Activated CD4-positive, alpha-beta T cell treated with anti-CD3 and anti-CD28 coated beads for 1 hour (primary cell): Measurements from ENCODE around the gene ACOT6.
"Not testable (repeated sequence)": the region's sequence is repeated elsewhere in the genome, so short reads cannot be mapped to it uniquely, and the experiment has no call there.

Experiments used
- DNase-seq: peaks from one replicate; pipeline ENCODE4 v3.0.0-alpha.2; 2020

Gene ACOT6

GRCh38 chr14:73602994-73603393 lies 9.3 kb upstream of the ACOT6 start:
- no peak for DNase-seq

- DNase-seq = no peak
Observed at GRCh38 chr14:73606271-73606670, 6.0 kb upstream of the ACOT6 start.

GRCh38 chr14:73607241-73607640 lies 5.1 kb upstream of the ACOT6 start:
- no peak for DNase-seq

- no peak for DNase-seq
Observed at GRCh38 chr14:73610687-73611086, 1.6 kb upstream of the ACOT6 start.

GRCh38 chr14:73613046-73613383 lies 698 bp downstream of the ACOT6 start:
- DNase-seq = no peak

- DNase-seq = no peak
Observed at GRCh38 chr14:73613419-73613963, 1.2 kb downstream of the ACOT6 start.

GRCh38 chr14:73616831-73617230 lies 4.5 kb downstream of the ACOT6 start:
- DNase-seq = no peak

GRCh38 chr14:73619524-73619923 lies 7.2 kb downstream of the ACOT6 start:
- no peak for DNase-seq

GRCh38 chr14:73620268-73620667 lies 8.0 kb downstream of the ACOT6 start:
- DNase-seq = no peak

- no peak for DNase-seq
Observed at GRCh38 chr14:73623504-73624054, 11.3 kb downstream of the ACOT6 start.

GRCh38 chr14:73625706-73626105 lies 13.4 kb downstream of the ACOT6 start:
- DNase-seq = no peak

- no peak for DNase-seq
Observed at GRCh38 chr14:73627151-73627558, 14.8 kb downstream of the ACOT6 start.

- DNase-seq = no peak
Observed at GRCh38 chr14:73630009-73630780, 17.9 kb downstream of the ACOT6 start.

- DNase-seq = peak; percentile 43
Observed at GRCh38 chr14:73633116-73634010, 21.0 kb downstream of the ACOT6 start.

- no peak for DNase-seq
Observed at GRCh38 chr14:73634011-73634833, 21.9 kb downstream of the ACOT6 start.

- DNase-seq = not testable (repeated sequence)
Observed at GRCh38 chr14:73636355-73636754, 24.0 kb downstream of the ACOT6 start.

GRCh38 chr14:73637830-73638229 lies 25.5 kb downstream of the ACOT6 start:
- DNase-seq = no peak

GRCh38 chr14:73640796-73641365 lies 28.6 kb downstream of the ACOT6 start:
- DNase-seq = no peak

- peak; percentile 84 for DNase-seq
Observed at GRCh38 chr14:73644531-73645247, 32.4 kb downstream of the ACOT6 start, which contains the start of gene DNAL1. DNAL1 (plus strand) TSS chr14:73644986; CDS start chr14:73645040, 54 bp downstream.

- no peak for DNase-seq
Observed at GRCh38 chr14:73645248-73645610, 32.9 kb downstream of the ACOT6 start.

GRCh38 chr14:73651005-73651404 lies 38.7 kb downstream of the ACOT6 start:
- DNase-seq = no peak

- DNase-seq = no peak
Observed at GRCh38 chr14:73655851-73656250, 43.5 kb downstream of the ACOT6 start.
